ENCODE results near the gene SLIT3. TPM values are rescaled to one million over a fixed set of nuclear protein-coding genes. Genes with fewer than 3 reads are reported as not detected.

Gene SLIT3
- total RNA-seq, 1 experiment from 2014 or later = 0.92 TPM

- Mint-ChIP-seq H3K36me3 (ENCODE audit: insufficient read depth in 1 of 3, low read depth in 3 of 3) (no peaks in the 10 kb centered on the region), H3K4me1 (peaks cover 2% of the 10 kb centered on the region in 2 experiments; a peak in 1 of 4 replicates), H3K9me3 (no peaks in the 10 kb centered on the region), H3K27me3 (ENCODE audit: low read depth) (peaks cover 18% of the 10 kb centered on the region), H3K4me3 (no peak overlapping the region), H3K27ac (no peak overlapping the region)
- Histone ChIP-seq H3K23ac (ENCODE audit: insufficient read length, low read depth, low read length) (no peak overlapping the region), H3K27me3 (ENCODE audit: insufficient read depth, low read length) (no peaks in the 10 kb centered on the region), H3K56ac (ENCODE audit: insufficient read length, low read depth, low read length) (no peak overlapping the region), H3K4ac (ENCODE audit: low read depth, low read length) (no peak overlapping the region), H3T11ph (ENCODE audit: low read length) (no peak overlapping the region), H3K4me1 (ENCODE audit: insufficient read depth, low read length) (no peaks in the 10 kb centered on the region), H2BK15ac (ENCODE audit: low read depth, low read length) (no peak overlapping the region), H3K27ac (ENCODE audit: insufficient read length, low read depth, low read length) (no peak overlapping the region), H2BK12ac (ENCODE audit: insufficient read length, low read depth, low read length) (no peak overlapping the region), H3K79me2 (ENCODE audit: insufficient read depth, low read length) (no peaks in the 10 kb centered on the region), H2BK120ac (ENCODE audit: low read depth, low read length, poor library complexity, severe bottlenecking) (no peak overlapping the region), H4K5ac (ENCODE audit: insufficient read length, low read depth, low read length) (no peak overlapping the region), H2BK5ac (ENCODE audit: insufficient read length, low read length) (no peak overlapping the region), H3K23me2 (ENCODE audit: insufficient read length, low read depth, low read length, poor library complexity, severe bottlenecking) (no peaks in the 10 kb centered on the region), H3K4me2 (ENCODE audit: insufficient read depth, insufficient read length, low read length) (no peak overlapping the region), H3K9me3 (ENCODE audit: control insufficient read depth, low read depth, low read length) (no peaks in the 10 kb centered on the region), H3K9ac (ENCODE audit: extremely low read depth, insufficient read length, low read length) (no peak overlapping the region), H2BK20ac (ENCODE audit: low read depth, low read length, poor library complexity, severe bottlenecking) (no peak overlapping the region), H2AK5ac (ENCODE audit: insufficient read length, low read length) (no peak overlapping the region), H4K91ac (ENCODE audit: insufficient read length, low read depth, low read length) (no peak overlapping the region), H3K79me1 (ENCODE audit: insufficient read depth, low read depth, low read length, poor library complexity, severe bottlenecking) (no peaks in the 10 kb centered on the region), H4K20me1 (ENCODE audit: control insufficient read depth, insufficient read depth, insufficient read length) (no peaks in the 10 kb centered on the region), H4K8ac (replicated peaks; ENCODE audit: insufficient read length, low read depth, low read length) (no peak overlapping the region), H3K14ac (ENCODE audit: insufficient read depth, low read length) (no peak overlapping the region), H2AFZ (ENCODE audit: low read length) (no peak overlapping the region), H3K18ac (ENCODE audit: insufficient read length, low read depth, low read length) (no peak overlapping the region)
- no CpG with 5 or more reads among the region's 6 CpGs for WGBS (ENCODE audit: extremely low coverage, insufficient read length, low lambda C conversion rate)
- DNase-seq = no peak
- no peak for TF ChIP-seq CTCF (conservative IDR thresholded peaks at IDR 0.05)
Observed at GRCh38 chr5:168858994-168859393, 441.9 kb downstream of the SLIT3 start.
